Measurements from ENCODE around the gene HES2.

GRCh38 chr1:6448749-6449631 is 29.3 kb upstream of the HES2 start:
- TF ChIP-seq CTCF (IDR thresholded peaks at IDR 0.05) (no peak), POLR2A (IDR thresholded peaks at IDR 0.05) (no peak), POLR2AphosphoS5 (IDR thresholded peaks at IDR 0.05) (no peak)

All from prostate gland (tissue), 2 donors.